ENCODE data around the gene NDST1.
"Not testable (repeated sequence)": the region's sequence is repeated elsewhere in the genome, so short reads cannot be mapped to it uniquely, and the experiment has no call there.

Gene NDST1

DNA sequence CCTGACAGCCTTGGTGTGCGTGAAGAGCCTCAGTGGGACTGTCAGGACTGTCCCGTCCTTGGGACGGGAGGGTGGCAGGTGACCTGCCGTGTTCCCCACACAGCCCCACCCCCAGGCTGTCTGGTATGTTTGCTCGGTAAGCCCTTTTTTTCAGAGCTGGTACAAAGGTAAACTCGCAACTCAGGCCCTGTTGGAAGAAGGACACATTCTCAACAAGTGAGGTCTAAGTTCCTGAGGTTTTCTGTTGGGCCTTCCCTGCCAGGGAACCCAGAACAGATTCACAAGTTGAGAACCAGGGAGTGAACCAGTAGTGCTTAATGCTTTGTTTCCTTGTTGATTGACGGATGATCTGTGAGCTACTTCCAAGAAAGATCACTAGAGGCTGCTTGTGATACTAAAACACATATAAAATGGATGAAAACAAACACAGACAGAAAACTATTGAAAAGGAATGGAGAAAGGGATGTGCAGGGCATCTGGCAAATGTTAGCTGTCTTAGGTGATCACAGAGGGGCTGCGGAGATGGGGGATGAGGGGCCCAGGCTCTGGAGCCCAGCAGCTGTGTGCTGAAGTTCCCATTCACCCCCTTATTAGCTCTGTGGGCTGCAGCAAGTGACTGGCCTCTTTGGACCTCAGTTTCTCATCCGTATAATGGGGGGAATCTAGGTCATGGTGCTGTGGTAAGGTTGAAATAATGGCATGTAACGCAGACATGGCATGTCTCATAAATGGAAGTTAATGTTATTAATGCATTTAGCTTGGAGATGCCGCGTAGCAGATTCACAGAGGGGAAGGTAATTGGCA, 2.7 kb downstream of the NDST1 start:
- H3K27ac Mint-ChIP-seq, result no peak overlapping the region
- no peaks in the 10 kb centered on the region for H3K27me3 Mint-ChIP-seq
- no peak overlapping the region for H3K4me3 Mint-ChIP-seq
- H3K9me3 Mint-ChIP-seq, result no peaks in the 10 kb centered on the region
- DNase-seq (no peak), ATAC-seq (no peak)
- no peaks in the 10 kb centered on the region for H3K4me1 Mint-ChIP-seq
- H3K36me3 Mint-ChIP-seq (ENCODE audit: low read depth), result no peaks in the 10 kb centered on the region

- no peaks in the 10 kb centered on the region for H3K9me3 Mint-ChIP-seq
- ATAC-seq, result no peak
- no peaks in the 10 kb centered on the region for H3K27me3 Mint-ChIP-seq
- H3K36me3 Mint-ChIP-seq (ENCODE audit: low read depth), result no peaks in the 10 kb centered on the region
- DNase-seq, result no peak
- no peak overlapping the region for H3K27ac Mint-ChIP-seq
- H3K4me3 Mint-ChIP-seq, result no peak overlapping the region
- H3K4me1 Mint-ChIP-seq, result no peaks in the 10 kb centered on the region
These were observed 3.8 kb downstream of the NDST1 start for GRCh38 chr5:150511578-150512367.

DNA sequence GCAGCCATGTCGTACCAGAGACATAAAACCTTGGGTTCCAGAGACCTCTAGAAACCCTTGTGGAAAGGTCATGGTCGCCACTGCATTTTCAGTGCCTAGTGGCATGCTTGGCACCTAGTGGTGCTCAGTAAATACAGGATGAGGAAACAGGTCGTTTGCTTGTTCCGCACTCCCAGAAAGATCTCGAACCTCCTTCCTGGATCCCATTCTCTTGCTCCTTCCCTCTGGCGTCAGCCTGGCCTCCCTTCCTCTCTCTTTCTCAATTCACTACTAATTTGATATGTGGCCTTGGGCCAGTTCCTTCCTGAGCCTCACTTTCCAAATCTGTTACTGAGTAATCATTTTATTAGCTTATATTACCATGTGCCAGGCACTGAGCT, 4.4 kb downstream of the NDST1 start:
- no peak for ATAC-seq
- Mint-ChIP-seq H3K27me3 (no peaks in the 10 kb centered on the region), H3K27ac (no peak overlapping the region), H3K4me3 (no peak overlapping the region), H3K36me3 (ENCODE audit: low read depth) (no peaks in the 10 kb centered on the region), H3K4me1 (no peaks in the 10 kb centered on the region), H3K9me3 (no peaks in the 10 kb centered on the region)
- no peak for DNase-seq

DNA sequence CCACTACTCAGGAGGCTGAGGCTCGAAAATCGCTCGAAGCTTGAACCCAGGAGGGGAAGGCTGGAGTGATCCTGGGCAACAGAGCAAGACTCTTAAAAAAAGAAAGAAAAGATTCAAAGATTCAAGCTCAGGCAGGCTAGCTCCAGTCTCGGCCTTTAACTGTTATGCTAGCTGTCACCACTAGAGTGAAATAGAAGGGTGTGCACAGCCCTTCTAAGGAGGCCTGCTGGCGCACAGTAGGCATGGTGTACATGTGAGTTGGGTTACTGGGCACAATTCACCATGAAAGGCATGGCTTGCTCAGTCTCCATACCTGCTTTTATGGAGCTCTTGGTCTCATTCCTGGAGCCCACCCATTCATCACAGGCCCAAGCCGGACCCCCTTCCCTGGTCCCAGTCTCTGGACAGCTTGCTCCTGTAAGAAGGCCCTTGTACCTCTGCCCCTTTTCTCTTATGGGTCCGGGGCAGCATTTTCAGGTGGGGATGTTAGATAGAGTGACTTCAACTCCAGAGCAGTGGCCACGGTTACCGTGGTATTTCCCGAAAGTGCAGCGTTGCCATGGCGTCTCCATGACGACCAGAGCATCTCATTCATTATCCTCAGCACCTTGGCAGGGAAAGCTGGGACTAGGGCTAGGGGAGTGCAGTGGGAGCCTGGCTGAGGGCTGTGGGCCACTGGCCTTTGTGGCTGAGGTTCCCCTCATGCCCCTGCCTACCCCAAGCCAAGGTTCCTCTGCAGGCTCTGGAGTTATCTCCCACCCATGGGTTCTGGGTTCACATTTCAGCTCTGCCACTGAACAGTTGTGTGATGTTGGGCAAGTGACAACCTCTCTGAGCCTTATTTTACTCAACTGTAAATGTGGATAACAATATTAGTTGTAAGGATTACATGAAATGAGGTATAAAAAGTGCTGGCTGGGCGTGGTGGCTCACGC, 5.7 kb downstream of the NDST1 start:
- Mint-ChIP-seq H3K4me1 (no peaks in the 10 kb centered on the region), H3K4me3 (no peak overlapping the region), H3K36me3 (ENCODE audit: low read depth) (no peaks in the 10 kb centered on the region), H3K9me3 (no peaks in the 10 kb centered on the region), H3K27me3 (no peaks in the 10 kb centered on the region), H3K27ac (no peak overlapping the region)
- DNase-seq (no peak), ATAC-seq (no peak)

GRCh38 chr5:150514708-150515211, 6.8 kb downstream of the NDST1 start:
- DNase-seq (no peak), ATAC-seq (no peak)
- Mint-ChIP-seq H3K36me3 (ENCODE audit: low read depth) (no peaks in the 10 kb centered on the region), H3K4me3 (no peak overlapping the region), H3K27ac (no peak overlapping the region), H3K4me1 (no peaks in the 10 kb centered on the region), H3K27me3 (no peaks in the 10 kb centered on the region), H3K9me3 (no peaks in the 10 kb centered on the region)

DNA sequence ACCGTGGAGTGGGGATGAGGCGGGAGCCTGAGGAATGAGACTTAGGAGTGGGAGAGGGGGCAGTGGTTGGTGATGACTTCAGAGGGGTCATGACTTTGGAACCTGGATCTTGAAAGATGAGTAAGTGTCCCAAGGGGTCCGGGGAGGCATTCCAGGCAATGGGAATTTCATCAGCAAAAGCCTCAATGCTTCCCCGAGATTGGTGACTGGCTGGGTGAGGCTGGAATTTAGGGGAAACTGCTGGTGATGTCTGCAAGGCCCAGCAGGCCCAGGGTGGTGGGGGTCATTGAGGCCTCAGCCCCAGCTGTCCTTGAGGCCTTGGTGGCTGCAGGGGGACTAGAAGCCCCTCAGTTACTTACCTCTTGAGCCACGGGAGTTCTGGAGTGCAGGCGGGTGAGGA, 7.5 kb downstream of the NDST1 start:
- Mint-ChIP-seq H3K9me3 (no peaks in the 10 kb centered on the region), H3K27me3 (no peaks in the 10 kb centered on the region), H3K27ac (no peak overlapping the region), H3K4me1 (no peaks in the 10 kb centered on the region), H3K36me3 (ENCODE audit: low read depth) (no peaks in the 10 kb centered on the region), H3K4me3 (no peak overlapping the region)
- no peak for ATAC-seq
- no peak for DNase-seq

DNA sequence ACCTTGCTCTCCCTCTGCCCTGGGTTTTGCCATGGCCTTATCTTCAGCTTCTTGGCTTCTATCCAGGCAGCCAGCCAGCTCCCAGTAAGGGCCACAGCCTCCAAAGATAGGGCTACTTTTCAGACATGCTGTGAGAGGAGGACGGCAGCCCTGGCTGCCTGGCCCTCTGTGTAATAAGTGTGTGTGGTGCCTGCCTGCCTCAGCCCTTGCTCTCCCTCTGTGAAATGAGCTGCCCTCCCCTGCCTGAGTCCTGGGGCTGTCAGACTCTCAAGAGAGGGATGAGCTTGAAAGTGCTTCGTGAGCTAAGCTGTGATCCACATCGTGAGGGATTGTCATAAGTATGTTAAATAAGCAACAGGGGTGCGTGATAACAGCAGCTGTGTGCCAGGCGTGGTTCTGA, 8.1 kb downstream of the NDST1 start:
- Mint-ChIP-seq H3K27me3 (no peaks in the 10 kb centered on the region), H3K9me3 (no peaks in the 10 kb centered on the region), H3K36me3 (ENCODE audit: low read depth) (no peaks in the 10 kb centered on the region), H3K27ac (no peak overlapping the region), H3K4me1 (no peaks in the 10 kb centered on the region), H3K4me3 (no peak overlapping the region)
- no peak for DNase-seq
- no peak for ATAC-seq

DNA sequence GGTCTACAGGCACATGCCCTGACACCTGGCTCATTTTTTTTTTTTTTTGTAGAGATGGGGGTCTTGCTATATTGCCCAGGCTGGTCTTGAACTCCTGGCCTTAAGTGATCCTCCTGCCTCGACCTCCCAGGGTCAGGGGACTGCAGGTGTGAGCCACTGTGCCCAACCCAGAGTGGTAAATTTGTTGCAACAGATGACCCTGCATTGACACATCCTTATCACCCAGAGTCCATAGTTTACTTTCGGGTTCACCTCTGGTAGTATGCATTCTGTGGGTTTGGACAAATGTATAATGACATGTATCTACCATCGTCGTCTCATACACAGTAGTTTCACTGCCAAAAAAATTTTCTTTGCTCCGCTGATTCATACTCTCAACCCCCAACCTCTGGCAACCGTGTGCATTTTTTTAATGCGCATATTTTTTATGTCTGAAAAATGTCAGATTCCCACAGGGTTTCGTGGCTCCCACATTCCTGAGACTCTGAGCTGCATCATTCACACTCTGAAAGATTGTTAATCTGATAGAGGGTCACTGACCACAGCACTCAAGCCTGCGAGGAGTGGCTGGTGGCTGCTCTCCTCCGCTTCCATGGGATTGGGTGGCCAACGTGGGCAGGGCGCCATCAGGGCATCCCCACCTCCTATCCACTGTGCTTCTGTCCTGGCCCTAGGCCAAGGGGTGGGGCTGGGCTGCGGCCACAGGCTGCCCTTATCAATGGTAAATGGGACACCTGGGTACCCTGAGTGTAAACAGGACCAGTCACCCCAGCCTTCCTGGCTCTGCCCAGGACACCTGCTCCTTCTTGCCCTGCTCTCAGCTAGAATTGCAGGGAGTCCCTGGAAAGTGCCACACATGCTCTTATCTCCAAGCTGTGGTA, 9.6 kb downstream of the NDST1 start:
- H3K4me1 Mint-ChIP-seq, result no peaks in the 10 kb centered on the region

DNA sequence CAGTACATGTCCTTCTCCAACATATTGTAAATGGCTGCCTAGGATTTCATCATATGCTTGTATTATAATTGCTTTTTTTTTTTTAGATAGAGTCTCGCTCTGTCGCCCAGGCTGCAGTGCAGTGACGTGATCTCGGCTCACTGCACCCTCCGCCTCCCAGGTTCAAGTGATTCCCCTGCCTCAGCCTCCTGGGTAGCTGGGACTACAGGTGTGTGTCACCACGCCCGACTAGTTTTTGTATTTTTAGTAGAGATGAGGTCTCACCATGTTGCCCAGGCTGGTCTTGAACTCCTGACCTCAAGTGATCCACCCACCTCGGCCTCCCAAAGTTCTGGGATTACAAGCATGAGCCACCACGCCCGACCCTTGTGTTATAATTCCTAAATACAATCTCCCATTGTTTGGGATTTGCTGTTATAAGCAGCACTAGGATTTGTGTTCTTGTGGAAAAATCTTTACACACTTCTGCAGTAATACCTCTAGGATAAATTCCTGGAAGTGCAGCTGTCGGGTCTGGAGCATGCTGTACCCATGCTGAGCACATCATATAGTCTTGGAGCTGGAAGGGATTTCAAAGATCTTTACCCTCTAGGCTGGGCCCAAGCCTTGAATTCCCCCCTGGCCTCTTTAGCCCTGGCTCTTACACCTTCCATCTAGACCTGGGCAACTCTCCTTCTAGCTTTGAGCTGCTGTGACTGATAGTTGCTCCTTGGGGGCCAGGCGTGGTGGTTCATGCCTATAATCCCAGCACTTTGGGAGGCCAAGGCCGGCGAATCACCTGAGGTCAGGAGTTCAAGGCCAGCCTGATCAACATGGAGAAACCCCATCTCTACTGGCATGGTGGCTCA, 11.0 kb downstream of the NDST1 start:
- H3K27me3 Mint-ChIP-seq; H3K9me3 Mint-ChIP-seq; H3K4me3 Mint-ChIP-seq; ATAC-seq; DNase-seq; H3K4me1 Mint-ChIP-seq; H3K36me3 Mint-ChIP-seq (ENCODE audit: low read depth); H3K27ac Mint-ChIP-seq: not testable (repeated sequence)

More for the DNA sequence above, 9.6 kb downstream of the NDST1 start:
- Mint-ChIP-seq H3K9me3 (no peaks in the 10 kb centered on the region), H3K27me3 (no peaks in the 10 kb centered on the region), H3K36me3 (ENCODE audit: low read depth) (no peaks in the 10 kb centered on the region), H3K4me3 (no peak overlapping the region), H3K27ac (no peak overlapping the region)
- DNase-seq (no peak), ATAC-seq (no peak)

- Mint-ChIP-seq H3K9me3 (no peaks in the 10 kb centered on the region), H3K4me3 (no peak overlapping the region), H3K27ac (no peak overlapping the region), H3K4me1 (no peaks in the 10 kb centered on the region), H3K27me3 (no peaks in the 10 kb centered on the region), H3K36me3 (ENCODE audit: low read depth) (no peaks in the 10 kb centered on the region)
- DNase-seq (no peak), ATAC-seq (no peak)
These were observed 11.6 kb downstream of the NDST1 start for GRCh38 chr5:150519560-150519945.

DNA sequence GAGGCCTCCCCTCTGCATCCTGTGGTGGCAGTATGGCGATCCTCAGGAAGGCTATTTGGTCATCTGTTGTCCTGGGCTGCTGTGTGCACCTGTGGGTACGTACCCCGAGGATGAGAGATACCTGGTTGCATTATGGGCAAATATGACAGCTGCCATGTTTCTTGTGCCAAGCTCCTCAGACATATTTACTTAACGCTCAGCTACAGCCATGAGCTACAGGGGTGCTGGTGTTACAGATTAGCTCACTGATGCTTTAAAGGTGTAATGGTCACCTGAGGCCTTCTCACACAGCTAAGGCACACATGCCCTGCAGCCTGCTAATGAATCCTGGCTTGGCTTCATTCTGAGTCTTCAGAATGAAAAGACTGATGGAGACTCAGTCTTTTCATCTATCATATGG, 12.0 kb downstream of the NDST1 start:
- Mint-ChIP-seq H3K36me3 (ENCODE audit: low read depth) (no peaks in the 10 kb centered on the region), H3K9me3 (no peaks in the 10 kb centered on the region), H3K27me3 (no peaks in the 10 kb centered on the region), H3K4me1 (no peaks in the 10 kb centered on the region), H3K27ac (no peak overlapping the region), H3K4me3 (no peak overlapping the region)
- DNase-seq (no peak), ATAC-seq (no peak)

GRCh38 chr5:150520747-150521521, 13.0 kb downstream of the NDST1 start:
- H3K9me3 Mint-ChIP-seq, result no peaks in the 10 kb centered on the region
- no peaks in the 10 kb centered on the region for H3K4me1 Mint-ChIP-seq
- no peak overlapping the region for H3K4me3 Mint-ChIP-seq
- no peak for DNase-seq
- no peaks in the 10 kb centered on the region for H3K27me3 Mint-ChIP-seq
- no peaks in the 10 kb centered on the region for H3K36me3 Mint-ChIP-seq (ENCODE audit: low read depth)
- ATAC-seq, result no peak
- no peak overlapping the region for H3K27ac Mint-ChIP-seq

- no peak overlapping the region for H3K4me3 Mint-ChIP-seq
- ATAC-seq, result no peak
- H3K27ac Mint-ChIP-seq, result no peak overlapping the region
- DNase-seq, result no peak
- no peaks in the 10 kb centered on the region for H3K36me3 Mint-ChIP-seq (ENCODE audit: low read depth)
- H3K9me3 Mint-ChIP-seq, result no peaks in the 10 kb centered on the region
- no peaks in the 10 kb centered on the region for H3K27me3 Mint-ChIP-seq
- no peaks in the 10 kb centered on the region for H3K4me1 Mint-ChIP-seq
These were observed 13.5 kb downstream of the NDST1 start for GRCh38 chr5:150521522-150521817.
